Smooth muscle cell (in vitro differentiated cells): ENCODE measurements around the gene ABLIM2. TPM values are rescaled to one million over a fixed set of nuclear protein-coding genes. Genes with fewer than 3 reads are reported as not detected.
A peak's percentile ranks its signal among the peaks of the same experiment; 100 is the strongest.

Experiments
- DNase-seq: peaks from one replicate; lab custom pipeline; 2025; ENCODE audit not compliant: unreplicated experiment; lab: John Stamatoyannopoulos, UW
- H2AFZ ChIP-seq: fragments of 200-600 bp; sonication (generic); 2 replicates; pipeline ENCODE4 v1.6.0; 2016; ENCODE audit warnings: antibody characterized with exemption, low read depth, mild to moderate bottlenecking
- H3F3A ChIP-seq: fragments of 200-600 bp; sonication (generic); 2 replicates; pipeline ENCODE4 v1.6.0; 2017; ENCODE audit warnings: antibody characterized with exemption, low read depth
- H3K27ac ChIP-seq: fragments of 200-600 bp; sonication (generic); 2 replicates; pipeline ENCODE4 v1.5.1; 2016; ENCODE audit warnings: low read depth, mild to moderate bottlenecking
- H3K27me3 ChIP-seq: fragments of 200-600 bp; sonication (generic); 2 replicates; pipeline ENCODE4 v1.6.1; 2016; ENCODE audit warnings: low read depth, mild to moderate bottlenecking
- H3K36me3 ChIP-seq: fragments of 200-600 bp; sonication (generic); 2 replicates; pipeline ENCODE4 v1.5.1; 2016; ENCODE audit warnings: low read depth
- H3K4me1 ChIP-seq: fragments of 200-600 bp; sonication (generic); 2 replicates; pipeline ENCODE4 v1.5.1; 2016; ENCODE audit warnings: low read depth
- H3K4me2 ChIP-seq: fragments of 200-600 bp; sonication (generic); 2 replicates; pipeline ENCODE4 v1.6.0; 2016; ENCODE audit warnings: mild to moderate bottlenecking
- H3K4me3 ChIP-seq: fragments of 200-600 bp; sonication (generic); 2 replicates; pipeline ENCODE4 v1.5.1; 2016; ENCODE audit warnings: mild to moderate bottlenecking
- H3K79me2 ChIP-seq: fragments of 200-600 bp; sonication (generic); 2 replicates; pipeline ENCODE4 v1.6.0; 2016; ENCODE audit warnings: low read depth, mild to moderate bottlenecking
- H3K9ac ChIP-seq: fragments of 200-600 bp; sonication (generic); 2 replicates; pipeline ENCODE4 v1.6.0; 2016; ENCODE audit warnings: low read depth
- H3K9me3 ChIP-seq: fragments of 200-600 bp; sonication (generic); replicated peaks from 2 replicates; pipeline ENCODE4 v1.5.1; 2016; ENCODE audit warnings: low read depth
- H4K20me1 ChIP-seq: fragments of 200-600 bp; sonication (generic); 2 replicates; pipeline ENCODE4 v1.6.0; 2016; ENCODE audit warnings: low read depth
- WGBS: methylation state at CpG from one replicate; pipeline ENCODE4 v1.1.7; 2016; ENCODE audit warnings: low lambda C conversion rate; 5-methylcytosine and 5-hydroxymethylcytosine counted together
- polyA plus RNA-seq: library from polyadenylated mRNA; unstranded; fragments of >200 nt; fragmentation: Nextera tagmentation; extraction: Ambion mirVana; gene quantifications from 2 replicates; pipeline ENCODE4 v1.2.1, GENCODE V29; 2016
- total RNA-seq: library from RNA; depleted of rRNA; stranded (reverse); fragments of >200 nt; gene quantifications from 2 replicates; pipeline ENCODE4 v1.2.3, GENCODE V29; 2014
- TF ChIP-seq, protein P1 (sequence below): fragments of 200-600 bp; sonication (generic); IDR thresholded peaks from 2 replicates; pipeline ENCODE4 v1.5.1; 2017; ENCODE audit warnings: borderline replicate concordance, mild to moderate bottlenecking, antibody characterized with exemption; ENCODE audit not compliant: insufficient read depth, poor library complexity, severe bottlenecking

Gene ABLIM2
- total and polyA plus RNA-seq, 2 experiments from 2014 or later: 0.08 TPM; not detected in 1

DNA sequence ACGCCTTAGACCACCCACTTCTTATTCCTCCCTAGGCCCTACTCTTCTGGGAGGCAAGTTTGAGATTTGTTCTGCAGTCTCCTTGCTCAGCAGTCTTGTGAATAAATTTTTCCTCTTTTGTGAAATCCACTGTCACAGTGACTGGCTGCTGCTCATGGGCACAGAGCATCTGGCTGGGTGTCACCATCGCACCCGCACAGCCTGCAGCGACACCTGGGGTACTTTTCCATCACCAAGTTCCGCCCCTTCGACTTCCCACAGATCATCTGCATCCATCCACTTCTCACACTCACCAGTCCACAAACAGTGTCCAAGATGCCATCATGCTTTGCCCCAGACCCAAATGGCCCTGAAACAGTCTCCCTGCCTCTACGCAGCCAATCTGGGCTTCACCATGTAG is 182.6 kb downstream of the ABLIM2 start:
- TF ChIP-seq, protein P1, sequence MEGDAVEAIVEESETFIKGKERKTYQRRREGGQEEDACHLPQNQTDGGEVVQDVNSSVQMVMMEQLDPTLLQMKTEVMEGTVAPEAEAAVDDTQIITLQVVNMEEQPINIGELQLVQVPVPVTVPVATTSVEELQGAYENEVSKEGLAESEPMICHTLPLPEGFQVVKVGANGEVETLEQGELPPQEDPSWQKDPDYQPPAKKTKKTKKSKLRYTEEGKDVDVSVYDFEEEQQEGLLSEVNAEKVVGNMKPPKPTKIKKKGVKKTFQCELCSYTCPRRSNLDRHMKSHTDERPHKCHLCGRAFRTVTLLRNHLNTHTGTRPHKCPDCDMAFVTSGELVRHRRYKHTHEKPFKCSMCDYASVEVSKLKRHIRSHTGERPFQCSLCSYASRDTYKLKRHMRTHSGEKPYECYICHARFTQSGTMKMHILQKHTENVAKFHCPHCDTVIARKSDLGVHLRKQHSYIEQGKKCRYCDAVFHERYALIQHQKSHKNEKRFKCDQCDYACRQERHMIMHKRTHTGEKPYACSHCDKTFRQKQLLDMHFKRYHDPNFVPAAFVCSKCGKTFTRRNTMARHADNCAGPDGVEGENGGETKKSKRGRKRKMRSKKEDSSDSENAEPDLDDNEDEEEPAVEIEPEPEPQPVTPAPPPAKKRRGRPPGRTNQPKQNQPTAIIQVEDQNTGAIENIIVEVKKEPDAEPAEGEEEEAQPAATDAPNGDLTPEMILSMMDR: no peak
- no peaks in the 10 kb centered on the region for H4K20me1 ChIP-seq
- 95% methylated on average over 7 of the region's 7 CpGs for WGBS
- no peak overlapping the region for H3K9ac ChIP-seq
- DNase-seq: no peak
- H2AFZ ChIP-seq: no peak overlapping the region
- no peaks in the 10 kb centered on the region for H3K79me2 ChIP-seq
- peaks cover 8% of the 10 kb centered on the region for H3F3A ChIP-seq
- no peak overlapping the region for H3K27ac ChIP-seq
- no peaks in the 10 kb centered on the region for H3K9me3 ChIP-seq
- peaks cover 6% of the 10 kb centered on the region for H3K4me1 ChIP-seq
- no peak overlapping the region for H3K4me2 ChIP-seq
- H3K4me3 ChIP-seq: no peak overlapping the region
- no peaks in the 10 kb centered on the region for H3K27me3 ChIP-seq
- H3K36me3 ChIP-seq: no peaks in the 10 kb centered on the region

DNA sequence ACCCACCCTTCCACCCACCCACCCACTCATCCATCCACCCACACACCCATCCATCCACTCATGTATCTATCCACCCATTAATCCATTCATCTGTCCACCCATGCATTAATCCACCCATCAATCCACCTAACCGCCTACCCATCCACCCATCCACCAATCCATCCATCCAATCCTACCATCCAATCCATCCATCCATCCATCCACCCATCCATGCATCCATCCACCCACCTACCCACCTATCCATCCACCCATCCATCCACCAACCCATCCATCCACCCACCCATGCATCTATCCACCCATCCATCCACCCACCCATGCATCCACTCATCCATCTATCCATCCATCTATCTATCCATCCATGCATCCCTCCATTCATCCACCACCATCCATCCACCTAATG is 184.2 kb downstream of the ABLIM2 start:
- peaks cover 15% of the 10 kb centered on the region for H3F3A ChIP-seq
- H3K4me1 ChIP-seq: peaks cover 16% of the 10 kb centered on the region
- no peaks in the 10 kb centered on the region for H3K27me3 ChIP-seq
- no peaks in the 10 kb centered on the region for H3K36me3 ChIP-seq
- no peaks in the 10 kb centered on the region for H3K9me3 ChIP-seq
- no peaks in the 10 kb centered on the region for H3K79me2 ChIP-seq
- H2AFZ ChIP-seq: no peak overlapping the region
- H4K20me1 ChIP-seq: no peaks in the 10 kb centered on the region
- H3K4me3 ChIP-seq: no peak overlapping the region
- WGBS: no CpG with 5 or more reads among the region's 1 CpG
- no peak overlapping the region for H3K27ac ChIP-seq
- DNase-seq: no peak
- H3K9ac ChIP-seq: no peak overlapping the region
- TF ChIP-seq, protein P1: no peak
- no peak overlapping the region for H3K4me2 ChIP-seq

DNA sequence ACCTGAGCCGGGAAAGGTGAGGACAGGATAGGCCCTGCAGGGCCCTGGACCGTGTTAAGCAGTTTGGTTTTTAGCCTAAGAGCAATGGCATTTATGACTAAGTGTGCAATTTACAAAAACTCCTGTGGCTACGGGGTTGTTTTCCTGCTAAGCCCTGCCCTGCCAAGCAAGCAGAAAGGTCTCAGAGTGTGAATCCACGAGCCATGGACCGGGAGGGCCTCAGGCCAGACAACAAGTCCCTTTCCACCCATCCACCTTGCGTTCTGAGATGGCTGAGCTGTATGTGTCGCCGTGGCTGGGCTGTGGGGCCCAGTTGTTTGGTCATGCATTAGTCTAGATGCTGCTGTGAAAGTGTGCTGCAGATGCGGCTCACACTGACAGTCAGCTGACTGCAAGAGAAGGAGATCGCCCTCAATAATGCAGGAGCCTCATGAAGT is 185.1 kb downstream of the ABLIM2 start:
- 38% methylated on average over 10 of the region's 10 CpGs for WGBS
- H3K9ac ChIP-seq: no peak overlapping the region
- H3K4me1 ChIP-seq: peaks cover 16% of the 10 kb centered on the region
- TF ChIP-seq, protein P1: no peak
- peaks cover 20% of the 10 kb centered on the region for H3F3A ChIP-seq
- H3K4me3 ChIP-seq: no peak overlapping the region
- no peaks in the 10 kb centered on the region for H4K20me1 ChIP-seq
- H3K79me2 ChIP-seq: no peaks in the 10 kb centered on the region
- no peaks in the 10 kb centered on the region for H3K27me3 ChIP-seq
- no peaks in the 10 kb centered on the region for H3K36me3 ChIP-seq
- peak overlapping the region; percentile 69 for H3K27ac ChIP-seq
- no peak for DNase-seq
- H2AFZ ChIP-seq: no peak overlapping the region
- no peaks in the 10 kb centered on the region for H3K9me3 ChIP-seq
- peak overlapping the region; percentile 42 for H3K4me2 ChIP-seq

DNA sequence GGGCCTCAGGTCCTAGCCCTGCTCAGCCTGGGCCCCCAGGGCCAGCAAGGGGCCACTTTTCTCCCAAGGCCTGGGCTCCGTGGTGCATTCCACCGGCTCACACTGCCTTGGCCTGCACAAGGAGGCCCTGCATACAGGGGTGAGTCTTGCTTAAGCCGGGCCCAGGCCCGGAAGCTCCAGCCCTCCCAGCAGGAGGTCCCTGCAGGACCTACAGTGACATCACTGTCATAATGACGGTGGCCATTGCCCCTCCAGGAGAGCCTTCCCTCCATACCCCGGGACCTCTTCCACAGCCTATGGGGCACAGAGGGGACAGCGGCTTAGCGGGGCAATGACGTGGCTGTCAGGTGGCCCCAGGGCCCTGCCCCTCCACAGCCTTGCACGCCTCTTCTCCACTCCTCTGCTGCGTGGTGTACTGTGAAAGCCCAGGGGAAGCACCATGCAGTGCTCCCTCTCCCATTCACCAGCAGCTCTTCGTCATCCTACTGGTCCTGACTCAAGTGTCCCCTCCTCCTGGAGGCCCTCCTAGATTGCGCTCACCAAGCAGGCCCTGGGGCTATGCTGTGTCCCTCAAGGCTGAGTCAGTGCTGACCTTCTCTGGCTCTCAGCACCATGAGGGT is 186.6 kb downstream of the ABLIM2 start:
- no peaks in the 10 kb centered on the region for H4K20me1 ChIP-seq
- no peak for DNase-seq
- peak overlapping the region; percentile 17 for H3K9ac ChIP-seq
- no peak overlapping the region for H3K4me2 ChIP-seq
- H3K9me3 ChIP-seq: no peaks in the 10 kb centered on the region
- H3K36me3 ChIP-seq: no peaks in the 10 kb centered on the region
- no peaks in the 10 kb centered on the region for H3K27me3 ChIP-seq
- H3K79me2 ChIP-seq: no peaks in the 10 kb centered on the region
- H3K4me3 ChIP-seq: no peak overlapping the region
- H3F3A ChIP-seq: peaks cover 24% of the 10 kb centered on the region
- 84% methylated on average over 13 of the region's 13 CpGs for WGBS
- H2AFZ ChIP-seq: no peak overlapping the region
- peaks cover 10% of the 10 kb centered on the region for H3K4me1 ChIP-seq
- H3K27ac ChIP-seq: peak overlapping the region; percentile 63
- TF ChIP-seq, protein P1: no peak
